ACC112 (cell line): ENCODE results near the gene TFDP1.

ENCODE experiments used
- H2AFZ ChIP-seq: fragments of 200-600 bp; sonication (generic); one replicate; pipeline ENCODE4 v1.6.0; 2017; ENCODE audit warnings: antibody characterized with exemption, low read length; ENCODE audit not compliant: unreplicated experiment
- H3K27ac ChIP-seq: fragments of 200-600 bp; sonication (generic); 2 replicates; pipeline ENCODE4 v1.5.1; 2014; ENCODE audit warnings: low read depth, mild to moderate bottlenecking, antibody characterized with exemption, low read length, moderate library complexity
- H3K27me3 ChIP-seq: fragments of 200-600 bp; sonication (generic); 2 replicates; pipeline ENCODE4 v1.6.1; 2014; ENCODE audit warnings: mild to moderate bottlenecking, antibody characterized with exemption, low read length, moderate library complexity, mixed read lengths; ENCODE audit not compliant: insufficient read depth
- H3K36me3 ChIP-seq: fragments of 200-600 bp; sonication (generic); 2 replicates; pipeline ENCODE4 v1.6.1; 2016; ENCODE audit warnings: mild to moderate bottlenecking, antibody characterized with exemption, low read length, moderate library complexity, mixed read lengths; ENCODE audit not compliant: insufficient read depth
- H3K4me1 ChIP-seq: fragments of 200-600 bp; sonication (generic); one replicate; pipeline ENCODE4 v1.6.1; 2016; ENCODE audit warnings: low read length, mixed read lengths; ENCODE audit not compliant: insufficient read depth, unreplicated experiment, control insufficient read depth
- H3K4me3 ChIP-seq: fragments of 200-600 bp; sonication (generic); 2 replicates; pipeline ENCODE4 v1.5.1; 2014; ENCODE audit warnings: mild to moderate bottlenecking, low read depth, low read length
- H3K79me2 ChIP-seq: fragments of 200-600 bp; sonication (generic); one replicate; pipeline ENCODE4 v1.6.0; 2016; ENCODE audit warnings: low read length; ENCODE audit not compliant: control insufficient read depth, unreplicated experiment, insufficient read depth

The TFDP1 gene

DNA sequence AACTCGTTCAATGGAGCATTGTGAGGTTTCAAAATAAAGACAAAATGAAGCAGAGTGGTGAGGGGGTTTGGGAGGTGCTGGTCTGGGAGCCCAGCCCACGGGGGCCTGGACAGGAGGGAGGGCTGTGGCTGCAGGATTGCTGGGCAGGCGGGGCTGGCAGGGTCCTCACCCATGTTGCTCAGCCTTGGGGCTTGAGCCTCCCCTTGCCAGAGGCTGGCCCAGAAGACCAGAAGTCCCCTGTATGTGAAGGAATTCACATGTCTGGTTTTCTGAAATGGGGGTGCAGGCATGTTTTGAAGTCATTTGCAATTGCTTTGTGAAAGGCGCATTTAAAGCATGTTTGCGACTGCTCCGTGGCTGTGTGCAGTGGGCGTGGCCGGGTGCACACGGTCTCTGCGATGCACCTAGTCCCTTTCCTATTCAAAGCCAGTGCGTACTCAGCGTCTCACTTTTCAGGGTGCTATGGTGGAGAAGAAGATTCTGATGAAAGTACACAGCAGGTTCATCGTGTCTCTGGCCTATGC, 84.7 kb downstream of the TFDP1 start:
- Histone ChIP-seq H2AFZ (no peak overlapping the region), H3K36me3 (no peaks in the 10 kb centered on the region), H3K27me3 (no peaks in the 10 kb centered on the region), H3K4me1 (no peaks in the 10 kb centered on the region), H3K4me3 (no peak overlapping the region), H3K79me2 (no peaks in the 10 kb centered on the region), H3K27ac (no peak overlapping the region)

DNA sequence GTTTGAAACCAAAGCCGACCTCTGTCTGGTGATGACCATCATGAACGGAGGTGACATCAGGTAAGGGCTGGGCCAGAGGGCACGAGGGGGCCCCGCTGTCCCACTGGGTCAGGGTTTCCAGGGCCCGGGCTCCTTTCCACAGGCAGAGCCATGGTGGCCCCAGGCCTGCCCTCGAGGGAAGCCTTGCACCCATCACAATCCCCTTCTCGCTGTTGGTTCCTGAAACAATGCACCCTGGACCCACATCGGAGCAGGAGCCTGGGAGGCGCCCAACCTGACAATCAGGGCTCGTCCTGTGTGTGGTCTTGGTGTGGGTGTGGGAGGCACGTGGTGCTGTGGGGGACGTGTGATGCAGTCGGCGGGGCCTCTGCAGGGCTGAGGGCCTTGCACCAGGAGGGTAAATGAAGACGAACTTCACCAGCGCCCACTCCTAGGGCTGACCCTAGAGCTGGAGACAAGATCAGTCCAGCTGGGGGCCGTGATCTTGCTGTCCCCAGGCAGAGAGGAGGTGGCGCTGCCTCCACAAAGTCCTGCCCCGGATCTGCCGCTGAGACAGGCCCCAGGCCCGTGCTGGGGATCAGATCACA, 85.3 kb downstream of the TFDP1 start:
- Histone ChIP-seq H3K27ac (no peak overlapping the region), H3K4me3 (no peak overlapping the region), H3K4me1 (no peaks in the 10 kb centered on the region), H3K79me2 (no peaks in the 10 kb centered on the region), H3K36me3 (no peaks in the 10 kb centered on the region), H2AFZ (no peak overlapping the region), H3K27me3 (no peaks in the 10 kb centered on the region)

DNA sequence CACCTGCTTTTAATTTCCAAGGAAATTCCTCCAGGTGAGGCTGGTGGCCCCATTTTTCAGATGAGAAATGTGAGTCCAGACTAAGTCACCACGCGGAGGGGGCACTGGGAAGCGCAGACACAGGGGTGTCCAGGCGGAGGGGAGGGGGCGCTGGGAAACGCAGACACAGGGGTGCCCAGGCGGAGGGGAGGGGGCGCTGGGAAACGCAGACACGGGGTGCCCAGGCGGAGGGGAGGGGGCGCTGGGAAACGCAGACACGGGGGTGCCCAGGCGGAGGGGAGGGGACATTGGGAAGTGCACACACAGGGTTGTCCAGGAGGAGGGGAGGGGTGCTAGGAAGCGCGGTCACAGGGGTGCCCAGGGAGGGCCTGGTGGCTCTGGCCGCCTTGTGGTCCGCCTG, 86.0 kb downstream of the TFDP1 start:
- Histone ChIP-seq H3K27ac (no peak overlapping the region), H3K4me3 (no peak overlapping the region), H3K27me3 (no peaks in the 10 kb centered on the region), H3K4me1 (no peaks in the 10 kb centered on the region), H3K79me2 (no peaks in the 10 kb centered on the region), H2AFZ (no peak overlapping the region), H3K36me3 (no peaks in the 10 kb centered on the region)

DNA sequence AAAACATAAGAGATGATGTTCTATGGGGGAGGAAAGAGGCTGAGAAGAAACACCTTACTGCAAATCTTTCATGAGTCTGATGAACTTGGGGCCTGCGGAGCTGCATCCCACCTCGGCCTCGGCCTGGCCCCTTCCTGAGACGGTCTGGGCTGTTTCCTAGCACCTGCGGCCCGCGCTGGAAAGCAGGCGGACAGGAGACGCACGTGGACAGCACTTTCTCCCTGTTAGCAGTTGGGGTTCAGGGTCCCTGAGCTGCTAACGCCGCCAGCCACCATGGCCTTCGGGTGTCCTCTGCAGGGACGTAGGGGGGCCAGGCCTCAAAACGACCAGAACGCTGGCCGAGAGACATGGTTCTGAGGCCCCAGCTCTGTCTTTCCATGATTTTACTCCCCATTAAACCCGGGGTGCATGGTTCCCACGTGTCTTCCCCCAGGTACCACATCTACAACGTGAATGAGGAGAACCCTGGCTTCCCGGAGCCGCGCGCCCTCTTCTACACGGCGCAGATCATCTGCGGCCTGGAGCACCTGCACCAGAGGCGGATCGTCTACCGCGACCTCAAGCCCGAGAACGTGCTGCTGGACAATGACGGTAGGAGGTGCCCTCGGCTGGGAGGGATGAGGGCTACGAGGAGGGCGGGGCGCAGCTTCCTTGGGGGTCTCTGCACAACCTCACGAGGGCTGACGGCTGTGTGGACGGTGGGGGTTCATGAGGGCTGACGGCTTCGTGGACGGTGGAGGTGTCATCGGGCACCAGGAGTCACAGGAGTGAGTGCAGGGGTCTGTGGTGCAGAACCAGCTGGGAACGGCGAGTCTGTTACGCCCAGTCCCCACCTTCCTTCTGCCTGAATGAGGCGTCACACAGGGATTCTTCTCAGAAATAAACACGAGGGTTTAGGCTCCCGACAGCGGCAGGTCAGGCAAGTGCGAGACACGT, 86.8 kb downstream of the TFDP1 start:
- no peak overlapping the region for H3K4me3 ChIP-seq
- no peaks in the 10 kb centered on the region for H3K79me2 ChIP-seq
- no peaks in the 10 kb centered on the region for H3K36me3 ChIP-seq
- no peak overlapping the region for H2AFZ ChIP-seq
- H3K4me1 ChIP-seq, result no peaks in the 10 kb centered on the region
- H3K27ac ChIP-seq, result no peak overlapping the region
- H3K27me3 ChIP-seq, result no peaks in the 10 kb centered on the region

DNA sequence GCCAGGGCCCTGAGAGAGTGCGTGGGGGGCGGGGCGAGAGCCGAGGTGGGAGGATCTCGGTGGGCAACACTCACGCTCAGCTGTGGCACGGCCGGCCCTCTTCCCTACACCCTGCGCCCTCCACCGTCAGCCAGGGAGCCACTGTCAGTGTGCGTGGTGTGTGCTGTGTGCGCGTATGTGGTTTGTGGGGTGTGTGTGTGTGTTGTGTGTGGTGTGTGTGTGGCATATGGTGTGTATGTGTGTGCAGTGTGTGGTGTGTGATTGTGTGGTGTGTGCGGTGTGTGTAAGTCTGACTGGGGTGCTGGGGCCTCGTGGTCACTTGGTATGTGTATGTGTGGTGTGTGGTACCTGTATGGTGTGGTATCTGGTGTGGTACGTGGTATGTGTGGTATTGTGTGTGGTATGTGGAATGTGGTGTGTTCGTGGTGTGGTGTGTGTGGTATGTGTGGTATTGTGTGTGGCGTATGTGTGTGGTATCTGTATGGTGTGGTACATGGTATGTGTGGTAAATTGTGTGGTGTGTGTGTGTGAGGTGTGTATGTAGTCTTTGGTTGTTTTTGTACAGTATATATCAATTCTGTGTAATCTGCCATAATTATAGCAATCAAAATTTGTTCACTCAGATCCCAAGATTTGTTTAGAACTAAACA, 87.6 kb downstream of the TFDP1 start:
- Histone ChIP-seq H3K27me3 (no peaks in the 10 kb centered on the region), H3K79me2 (no peaks in the 10 kb centered on the region), H2AFZ (no peak overlapping the region), H3K27ac (no peak overlapping the region), H3K4me3 (no peak overlapping the region), H3K4me1 (no peaks in the 10 kb centered on the region), H3K36me3 (no peaks in the 10 kb centered on the region)
